Stimulated activated CD4-positive, alpha-beta T cell treated with anti-CD3 and anti-CD28 coated beads, Interleukin-4, amount 100 ng/mL, for 48 hours (primary cell): ENCODE data around the gene BCAN.
A peak's percentile ranks its signal among the peaks of the same experiment; 100 is the strongest.

Source experiments
- DNase-seq, 2 donors: peaks; one replicate each; pipeline ENCODE4 v3.0.0-alpha.2; 2020; ENCODE audit warnings: low read depth in 2 of 2

Gene BCAN

DNA sequence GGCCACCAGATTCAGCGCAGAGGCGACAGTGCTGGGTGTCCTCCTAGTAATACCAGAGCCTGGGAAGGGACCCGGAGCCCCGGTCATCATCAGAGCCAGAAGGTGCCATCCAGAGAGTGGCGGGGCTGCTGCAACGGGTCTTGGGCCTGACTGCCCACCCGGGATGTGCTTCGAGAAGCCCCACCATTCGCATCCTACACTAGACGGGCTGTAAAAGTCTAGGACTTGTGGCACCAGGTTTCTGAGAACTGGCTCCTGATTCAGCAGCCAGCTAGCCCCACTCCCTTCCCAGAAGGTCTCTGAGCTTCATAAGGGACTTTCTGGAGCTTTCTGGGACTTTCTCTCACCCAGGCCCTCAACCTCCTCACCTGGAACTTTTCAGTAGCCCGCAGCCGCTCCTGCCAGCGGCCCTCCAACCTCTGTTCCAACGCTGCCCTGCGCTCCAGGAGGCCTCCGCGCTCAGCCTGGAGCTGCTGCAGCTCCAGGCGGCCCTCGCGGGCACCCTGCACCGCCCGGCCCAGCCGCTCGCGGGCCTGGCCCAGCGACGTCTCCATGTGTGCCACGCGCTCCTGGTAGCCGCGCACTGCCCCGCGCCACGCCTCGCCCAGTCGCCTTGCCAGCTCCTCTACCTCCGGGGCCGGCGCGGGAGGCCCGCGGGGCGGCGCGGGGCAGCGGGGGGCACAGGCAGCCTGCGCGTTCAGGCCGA lies 34.4 kb downstream of the BCAN start:
- DNase-seq = no peak

DNA sequence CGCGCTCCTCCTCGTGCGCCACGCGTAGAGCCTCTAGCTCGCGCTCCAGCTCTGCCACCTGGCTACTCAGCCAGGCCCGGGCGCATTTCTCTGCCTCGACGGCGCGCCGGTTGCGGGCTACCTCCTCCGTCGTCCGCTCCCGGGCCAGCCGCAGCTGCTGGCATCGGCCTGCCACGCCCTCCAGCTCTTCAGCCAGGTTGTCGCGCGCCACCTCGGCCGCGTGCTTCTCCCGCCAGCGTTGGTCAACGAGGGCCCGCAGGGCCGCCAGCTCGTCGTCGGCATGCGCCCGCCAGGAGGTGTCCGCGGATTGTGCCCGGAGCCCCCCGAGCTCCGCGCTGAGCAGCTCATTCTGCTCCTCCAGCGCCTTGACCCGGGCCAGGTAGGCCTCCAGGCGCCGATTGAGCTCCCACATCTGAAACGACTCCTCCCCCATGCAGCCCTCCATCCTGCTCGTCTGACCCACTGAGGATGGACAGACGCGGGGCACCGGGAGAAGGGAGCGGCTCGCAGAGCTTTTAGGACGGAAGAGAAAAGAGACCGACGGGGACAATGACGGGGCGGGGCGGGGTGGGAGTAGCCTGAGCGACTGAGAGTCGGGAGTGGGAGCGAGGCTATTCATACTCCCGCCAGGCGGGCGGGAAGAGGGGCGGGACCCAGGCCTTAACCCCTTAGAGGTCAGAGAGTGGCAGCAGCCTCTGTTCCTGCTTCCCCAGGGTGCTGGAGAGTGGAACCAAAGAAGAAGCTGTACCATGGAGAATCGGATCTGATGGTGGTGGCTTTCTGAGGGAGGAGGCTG lies 35.1 kb downstream of the BCAN start, which contains the start of gene NES:
Gene NES, minus strand, starts transcription at position 588 of the 796 bp plus-strand sequence. Its CDS starts 143 bp downstream, at position 445.
- no peak for DNase-seq

DNA sequence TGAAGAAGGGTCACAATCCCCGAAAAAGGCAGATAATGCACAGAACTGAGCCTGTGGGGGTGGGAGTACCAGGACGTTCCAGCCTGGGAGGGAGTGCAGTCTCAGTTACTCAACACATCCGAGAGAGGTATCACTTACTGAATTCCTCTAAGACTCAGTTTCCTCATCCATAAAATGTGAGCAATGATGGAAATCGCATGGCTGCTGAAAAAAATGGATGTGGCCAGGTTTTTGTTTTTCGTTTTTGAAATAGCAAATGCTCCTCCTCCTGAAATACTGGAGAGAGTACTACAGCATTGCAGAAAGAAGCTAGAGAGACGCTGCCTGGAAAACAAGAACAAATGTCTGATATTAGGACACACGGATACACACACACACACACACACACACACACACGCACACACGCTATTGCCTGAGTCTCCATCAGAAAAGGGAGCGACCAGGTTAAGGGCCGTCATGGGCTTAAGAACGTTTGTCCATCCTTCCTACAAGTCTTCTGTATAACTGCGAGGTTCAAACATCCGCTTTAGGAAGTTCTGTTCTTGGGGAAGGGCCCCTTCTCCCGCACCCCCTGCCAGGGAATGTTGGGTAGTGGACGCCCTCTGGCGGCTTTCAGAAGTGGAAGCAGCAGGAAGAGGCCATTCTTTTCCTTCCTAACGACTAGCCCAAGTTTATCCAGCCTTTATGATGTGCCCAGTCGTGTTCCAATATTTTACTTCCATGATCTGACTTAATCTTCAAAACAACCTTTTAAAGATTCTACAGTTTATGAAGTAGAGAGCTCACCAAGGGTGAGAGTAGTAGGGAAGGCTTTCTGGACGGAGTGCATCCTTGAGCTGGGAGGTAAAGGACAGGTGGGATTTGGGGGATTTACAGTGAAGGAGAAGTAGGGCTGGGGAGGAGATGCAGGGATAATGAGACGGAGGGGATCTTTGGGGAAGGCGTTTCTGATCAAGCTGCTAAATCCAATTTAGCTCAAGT lies 36.0 kb downstream of the BCAN start:
- DNase-seq = no peak

DNA sequence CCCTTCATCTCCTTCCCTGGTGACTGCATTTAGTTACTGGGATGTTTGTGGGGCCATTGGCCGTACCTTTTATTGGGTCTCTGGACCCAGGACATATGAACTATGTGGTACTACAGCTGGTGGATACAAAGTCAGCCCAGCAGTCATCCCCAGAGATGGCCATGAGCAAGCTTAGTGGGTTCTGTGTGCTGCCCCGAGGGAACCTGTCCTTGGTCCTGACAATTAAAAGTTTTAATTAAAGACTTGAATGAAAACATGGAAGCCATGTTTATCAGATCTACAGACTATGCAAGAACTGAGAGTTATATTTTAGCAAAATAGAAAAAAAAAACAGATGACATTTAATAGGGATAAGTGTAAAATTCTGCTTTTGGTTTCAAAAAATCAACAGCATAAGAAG lies 38.1 kb downstream of the BCAN start:
- DNase-seq = no peak

DNA sequence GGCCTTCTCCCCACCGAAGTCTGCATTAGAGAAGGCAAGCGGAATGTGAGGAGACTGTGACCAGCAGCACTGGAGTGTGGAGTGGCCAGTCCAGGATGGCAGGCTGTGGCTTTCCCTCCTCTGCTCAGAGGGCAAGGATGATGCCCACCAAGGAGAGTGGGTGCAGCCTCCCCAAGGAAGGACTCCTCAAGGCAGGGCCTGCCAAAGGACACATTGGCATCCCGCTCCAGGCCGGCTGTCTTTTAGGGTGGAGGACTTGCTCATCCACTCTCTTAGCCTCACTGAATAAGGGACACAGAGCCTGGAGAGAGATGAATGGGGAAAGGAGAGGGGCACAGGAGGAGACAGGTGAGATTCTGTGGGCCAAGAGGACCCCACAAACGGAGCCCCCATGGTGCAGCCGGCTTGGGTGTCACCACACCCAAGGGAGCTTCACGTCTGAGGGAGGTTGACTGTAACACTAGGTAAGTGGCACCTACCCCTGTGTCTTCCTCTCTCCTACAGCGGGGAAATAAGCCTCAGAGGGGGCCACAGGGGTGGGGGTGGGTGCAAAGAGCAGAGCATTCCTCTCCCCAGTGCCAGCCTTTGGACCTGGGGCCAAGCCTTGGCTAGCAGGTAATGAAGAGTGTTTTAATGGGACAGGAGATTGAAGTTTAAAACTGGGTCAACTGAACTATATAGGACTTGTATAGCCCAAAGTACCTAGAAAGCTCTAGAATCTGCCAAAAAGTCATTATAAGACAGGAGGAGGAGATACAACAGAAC lies 39.5 kb downstream of the BCAN start:
- DNase-seq = no peak

DNA sequence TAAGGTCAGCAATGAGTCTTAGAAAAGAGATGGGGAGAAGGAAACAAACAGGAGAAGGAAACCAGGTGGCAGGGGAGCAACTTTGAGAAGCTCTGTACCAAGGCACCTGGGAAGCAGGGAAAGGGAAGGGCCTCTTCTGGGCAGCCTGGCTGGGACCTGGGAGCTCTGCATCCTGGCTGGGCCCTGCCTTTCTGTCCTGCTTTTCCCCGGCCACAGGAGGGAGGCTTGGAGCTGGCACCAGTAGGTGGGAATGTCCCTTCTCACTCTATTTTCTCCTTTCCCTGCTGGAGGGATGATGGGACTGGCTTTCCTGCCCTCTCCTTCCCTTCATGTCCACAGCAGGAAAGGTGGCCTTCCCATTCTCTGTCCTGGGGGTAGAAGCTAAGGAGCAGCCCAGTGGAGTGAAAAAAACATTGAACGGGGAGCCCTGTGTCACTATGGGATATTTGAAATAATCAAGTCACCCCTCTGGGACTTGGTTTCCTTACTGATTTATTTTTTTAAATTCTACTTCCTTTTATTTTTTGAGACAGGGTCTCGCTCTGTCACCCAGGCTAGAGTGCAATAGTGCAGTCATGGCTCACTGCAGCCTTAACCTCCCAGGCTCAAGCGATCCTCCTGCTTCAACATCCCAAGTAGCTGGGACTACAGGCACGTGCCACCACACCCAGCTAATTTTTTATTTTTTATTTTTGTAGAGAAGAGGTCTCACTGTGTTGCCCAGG lies 40.4 kb downstream of the BCAN start:
- DNase-seq = no peak

DNA sequence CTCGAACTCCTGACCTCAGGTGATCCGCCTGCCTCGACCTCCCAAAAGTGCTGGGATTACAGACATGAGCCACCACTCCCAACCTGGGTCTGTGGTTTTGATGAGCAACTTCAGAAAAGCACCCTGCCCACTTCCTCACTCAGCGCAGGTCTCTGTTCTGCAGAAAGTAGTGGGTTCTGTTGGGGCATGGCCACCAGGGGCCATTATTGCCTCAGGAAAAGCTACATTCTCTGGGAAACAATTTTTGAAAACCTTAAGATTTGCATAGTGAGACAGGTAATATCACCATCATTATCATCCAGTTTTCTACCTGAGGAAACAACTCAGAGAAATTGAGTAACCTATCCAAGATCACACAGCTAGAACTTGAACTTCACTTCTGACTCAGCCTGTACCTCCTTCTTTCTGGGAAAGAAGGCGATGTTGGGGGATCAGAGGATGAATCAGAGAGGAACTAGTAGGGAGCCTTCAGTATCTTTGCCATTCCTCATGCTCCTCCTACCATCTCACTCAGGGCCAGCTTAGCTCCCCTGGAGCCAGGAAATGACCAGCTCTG lies 42.4 kb downstream of the BCAN start:
- DNase-seq = no peak

DNA sequence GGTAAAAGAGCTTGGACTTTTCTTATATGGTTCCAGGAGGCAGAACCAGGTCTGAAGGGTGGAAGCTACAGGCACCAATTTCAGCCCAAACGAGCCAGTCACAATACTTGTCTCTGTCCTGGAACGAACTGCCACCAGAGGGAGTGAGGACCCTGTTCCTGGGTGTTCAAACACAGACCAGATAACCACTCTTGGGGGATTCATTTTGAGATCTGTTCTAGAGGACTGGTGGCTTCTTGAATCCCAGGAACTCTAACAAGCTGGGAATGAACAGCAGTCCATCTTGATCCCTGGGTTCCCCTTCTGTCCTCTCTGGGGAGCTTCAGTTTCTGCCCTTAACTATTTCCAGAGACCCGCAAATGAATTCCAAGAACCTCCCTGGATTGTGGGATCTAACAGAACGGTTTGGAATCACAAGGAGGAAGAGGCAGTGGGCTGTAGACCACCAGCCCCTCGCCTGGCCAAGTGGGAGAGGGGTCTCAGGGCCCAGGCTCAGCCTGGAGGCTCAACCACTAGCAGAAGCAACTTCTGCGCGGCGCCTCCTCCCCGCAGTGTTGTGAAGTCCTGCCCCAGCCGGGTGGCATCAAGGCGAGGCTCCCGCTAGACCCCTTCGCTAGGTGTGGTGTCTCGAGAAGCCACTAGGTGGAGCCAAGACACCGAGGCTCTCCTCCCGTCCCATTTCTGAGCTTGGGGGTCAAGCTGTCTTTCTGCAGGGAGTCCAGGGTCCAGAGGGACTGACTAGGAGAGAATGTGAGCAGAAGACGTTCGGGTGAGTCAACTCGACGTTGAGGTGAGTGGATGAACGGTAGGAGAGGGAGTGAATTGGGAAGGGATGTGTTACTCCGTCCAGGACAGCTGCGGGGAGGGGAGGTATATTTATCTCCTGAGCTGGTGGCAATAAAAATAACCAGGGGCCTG lies 47.4 kb downstream of the BCAN start:
- DNase-seq = peak; percentile 61 to 65

DNA sequence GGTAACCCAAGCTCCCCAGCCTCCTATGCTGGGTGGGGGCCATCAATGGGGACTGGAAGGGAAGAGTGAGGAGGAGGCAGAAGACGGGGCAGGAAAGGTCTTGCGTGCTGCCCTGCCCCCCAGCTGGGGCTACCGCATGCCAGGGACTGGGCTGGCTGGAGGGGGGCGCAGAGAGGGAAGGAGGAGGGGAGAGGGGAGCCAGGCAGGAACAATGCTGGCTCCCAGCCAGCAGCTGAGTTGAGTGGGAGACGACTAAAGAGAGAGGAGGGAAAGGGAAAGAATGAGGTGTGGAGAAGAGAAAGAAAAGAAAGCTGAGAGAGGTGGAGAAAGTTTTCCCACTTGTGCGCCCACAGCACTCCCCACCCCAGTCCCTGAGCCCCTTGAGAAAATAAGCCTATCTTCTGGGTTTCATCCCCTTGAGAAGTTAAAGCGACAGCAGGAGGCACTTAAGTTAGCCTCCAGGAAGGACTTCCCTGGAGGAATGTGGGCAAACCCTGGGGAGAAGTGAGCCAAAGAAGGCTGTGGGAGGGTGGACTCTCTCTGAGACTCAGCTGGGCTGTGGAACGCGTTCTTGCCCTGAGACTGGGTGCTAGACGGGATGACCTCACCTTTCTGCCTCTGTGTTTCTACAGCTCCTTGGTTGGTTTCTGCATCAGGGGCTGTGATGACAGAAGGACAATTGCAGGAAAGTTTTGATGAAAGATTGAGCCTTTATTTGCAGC lies 48.2 kb downstream of the BCAN start:
- no peak for DNase-seq

DNA sequence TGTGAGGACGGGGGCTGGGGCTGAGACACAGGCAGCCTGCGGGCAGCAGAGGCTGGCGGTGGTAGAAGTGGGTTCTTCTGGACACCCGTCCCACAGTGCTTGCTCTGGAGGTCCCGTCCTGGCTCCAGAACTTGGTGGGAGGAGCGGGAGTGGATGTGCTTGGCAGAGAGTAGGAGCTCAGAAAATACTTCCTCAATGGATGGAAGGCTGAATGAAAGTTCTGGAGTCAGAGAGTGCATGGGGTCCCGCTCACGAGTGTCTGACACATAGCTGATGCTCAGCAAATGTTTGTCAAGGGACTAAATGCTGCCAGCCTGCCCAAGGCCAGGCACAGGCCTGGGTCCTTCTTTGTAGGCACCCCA lies 48.7 kb downstream of the BCAN start:
- DNase-seq = no peak

DNA sequence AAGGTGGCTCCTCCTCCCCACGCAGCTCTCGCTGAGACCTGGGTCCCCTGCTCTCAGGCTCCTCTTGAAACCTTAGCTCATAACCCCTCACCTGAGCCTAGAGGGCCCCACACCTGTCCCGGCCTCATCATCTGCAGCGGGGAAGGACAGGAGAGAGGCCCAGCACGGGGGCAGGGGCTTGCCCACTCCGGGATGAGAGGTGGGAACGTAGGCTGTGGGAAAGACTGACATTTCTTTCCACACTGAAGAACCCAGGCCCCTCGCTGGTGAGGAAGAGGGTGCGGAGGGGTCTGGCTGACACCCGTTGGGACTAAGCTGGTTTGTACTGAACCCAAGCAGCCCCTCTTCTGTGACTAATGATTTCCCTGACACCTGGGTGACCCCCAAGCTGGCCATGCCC lies 49.3 kb downstream of the BCAN start:
- DNase-seq = no peak

DNA sequence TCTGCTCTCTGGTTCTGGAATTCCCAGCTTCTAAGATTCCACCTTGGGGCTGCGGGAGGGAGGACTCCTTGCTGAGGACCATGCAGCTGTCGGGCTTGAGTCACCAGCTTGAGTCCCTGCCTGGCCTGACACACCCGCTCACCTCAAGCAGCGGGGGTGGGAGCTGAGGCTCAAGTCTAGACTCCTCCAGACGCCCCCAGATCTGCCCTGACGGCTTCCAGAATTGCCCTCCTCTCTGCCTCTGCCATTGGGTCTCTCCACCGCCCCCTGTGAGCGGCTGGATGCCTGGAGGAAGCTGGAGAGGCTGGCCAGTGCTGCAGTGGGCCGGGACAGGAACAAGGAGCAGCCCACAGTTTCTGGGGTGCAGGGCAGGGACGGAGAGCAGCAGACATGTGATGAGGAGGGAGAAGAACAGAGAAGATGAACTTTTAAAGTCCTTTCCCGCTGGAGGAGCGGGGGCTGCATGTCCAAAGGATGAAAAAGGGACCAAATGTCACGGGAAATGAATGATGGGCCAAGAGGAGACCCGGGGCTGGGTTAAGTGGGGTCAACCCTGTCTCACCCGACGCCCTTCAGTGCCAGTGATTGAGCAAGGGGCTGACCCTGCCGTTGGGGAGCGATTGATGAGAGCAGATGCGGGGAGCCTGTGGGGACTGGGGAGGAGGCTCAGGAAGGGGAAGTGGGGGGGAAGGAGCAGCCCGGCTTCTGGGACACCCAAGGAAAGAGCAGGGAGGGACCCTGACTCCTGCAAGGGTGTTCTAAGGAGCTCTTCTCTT lies 49.9 kb downstream of the BCAN start:
- no peak for DNase-seq

DNA sequence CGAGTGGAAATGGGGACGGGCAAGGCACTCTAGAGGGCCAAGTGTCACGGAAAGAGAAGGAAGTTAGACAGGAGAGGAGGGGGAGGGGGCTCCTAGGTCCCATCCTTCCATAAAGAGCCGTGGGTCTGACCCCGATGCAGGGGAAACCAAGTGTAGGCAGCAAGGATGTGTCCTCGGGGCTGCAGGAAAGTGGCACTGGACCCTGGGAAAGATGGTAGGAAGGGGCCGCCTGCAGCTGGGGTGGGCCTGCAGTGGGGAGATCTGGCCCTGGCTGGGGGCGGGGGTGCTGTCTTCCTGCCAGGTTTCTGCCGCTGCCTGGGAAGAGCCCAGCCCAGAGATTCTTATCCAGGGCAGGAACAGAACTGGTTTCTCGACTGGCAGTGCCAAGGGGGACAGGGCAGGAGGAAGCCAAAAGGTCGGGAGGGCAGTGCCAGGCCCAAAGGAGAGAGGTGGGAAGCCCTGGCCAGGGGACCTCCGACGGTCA lies 50.6 kb downstream of the BCAN start:
- no peak for DNase-seq

DNA sequence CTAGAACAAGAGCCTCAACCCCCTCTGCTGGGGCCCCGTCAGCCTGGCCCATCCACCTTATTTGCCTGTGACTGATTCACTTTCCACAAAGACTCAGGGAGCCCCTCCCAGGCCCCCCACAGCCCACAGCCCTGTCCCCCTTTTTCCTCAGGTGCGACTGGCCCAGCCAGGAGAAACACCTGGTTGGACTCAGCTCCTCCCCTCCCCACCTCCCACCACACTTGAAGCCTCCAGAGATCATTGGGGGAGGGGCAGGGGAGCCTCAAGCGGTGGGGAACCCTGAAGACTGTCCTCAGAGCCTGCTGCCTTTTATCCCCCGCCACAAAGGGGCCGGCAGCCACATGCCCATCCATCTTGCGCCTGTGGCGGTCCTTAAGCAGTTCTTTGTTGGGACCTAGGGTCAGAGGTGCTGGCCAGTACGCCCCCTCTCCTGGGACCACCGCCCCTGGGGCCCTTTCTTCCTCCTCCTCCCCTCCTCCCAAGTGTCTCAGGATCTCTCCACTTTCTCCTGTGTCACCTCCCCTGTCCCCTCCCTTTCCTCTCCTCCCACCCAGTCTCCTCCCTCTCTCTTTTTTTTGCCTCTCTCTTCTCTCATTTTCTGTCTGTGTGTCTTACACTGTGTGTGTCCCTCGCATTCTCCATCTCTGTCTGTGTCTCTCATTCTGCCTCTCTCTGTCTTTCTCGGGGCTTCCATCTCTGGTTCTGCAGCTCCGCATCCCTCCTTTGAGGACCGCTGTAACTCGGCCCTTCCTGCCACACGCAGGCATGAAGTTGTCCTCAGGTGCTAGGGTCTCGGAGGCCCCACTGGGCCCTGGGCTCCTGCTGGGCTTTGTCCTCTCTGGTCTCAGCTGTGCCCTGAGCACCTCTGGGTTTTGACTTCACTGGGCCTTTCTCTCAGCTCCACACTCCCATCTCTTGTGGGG lies 51.3 kb downstream of the BCAN start:
- DNase-seq = no peak

DNA sequence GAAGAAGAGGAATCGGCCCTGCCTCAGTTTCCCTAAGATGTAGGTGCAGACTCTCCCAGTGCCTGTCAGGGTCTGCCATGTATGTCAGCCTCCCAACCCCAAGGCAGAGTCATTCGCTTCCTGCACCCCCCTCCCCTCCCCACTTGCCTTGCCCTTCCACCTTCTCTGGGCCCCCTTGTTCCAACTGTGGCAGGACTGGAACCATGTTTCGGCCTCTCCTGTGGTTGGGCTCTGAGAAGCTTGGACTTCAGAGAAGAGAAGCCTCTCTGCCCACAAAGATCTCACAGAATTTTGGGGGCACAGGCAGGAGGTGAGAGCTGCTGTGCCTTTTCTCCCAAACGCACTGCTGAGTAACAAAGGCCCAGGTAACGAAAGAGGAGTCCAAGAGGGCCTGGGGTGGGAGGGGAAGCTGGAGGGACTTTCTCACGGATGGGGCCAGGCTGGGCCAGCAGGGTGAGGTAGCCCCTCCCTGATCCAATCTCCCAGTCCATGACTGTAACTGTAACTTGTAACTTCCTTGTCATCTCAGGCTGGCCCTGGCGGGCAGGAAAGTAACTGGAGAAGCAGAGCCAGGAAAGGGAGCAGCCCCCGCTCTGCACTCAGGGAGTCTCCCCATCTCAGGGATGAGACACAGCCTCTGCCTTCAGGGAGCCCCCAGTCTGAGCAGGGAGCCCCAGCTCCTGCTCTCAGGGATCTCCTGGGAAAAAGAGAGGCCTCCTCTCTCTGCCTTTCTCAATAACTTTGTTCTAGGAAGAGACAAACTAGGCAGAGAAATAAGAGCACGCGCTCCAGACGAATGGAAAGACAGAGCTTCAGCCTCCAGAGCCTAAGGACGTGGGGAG lies 52.2 kb downstream of the BCAN start:
- no peak for DNase-seq

DNA sequence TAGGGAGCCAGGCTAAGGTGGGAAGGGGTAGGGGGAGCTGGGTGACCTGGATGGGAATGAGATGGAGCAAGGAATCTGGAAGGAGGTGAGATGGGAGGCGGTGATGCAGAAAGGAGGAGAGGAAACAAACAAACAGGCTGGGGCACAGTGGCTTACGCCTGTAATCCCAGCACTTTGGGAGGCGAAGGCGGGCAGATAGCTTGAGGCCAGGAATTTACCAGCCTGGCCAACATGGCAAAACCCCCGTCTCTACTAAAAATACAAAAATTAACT lies 52.7 kb downstream of the BCAN start:
- DNase-seq = no peak
